ENCODE data around the gene SGCA. TPM values are rescaled to one million over a fixed set of nuclear protein-coding genes. Genes with fewer than 3 reads are reported as not detected.

Gene SGCA
- total and polyA plus RNA-seq, 5 donors from 2014 or later = not detected

- Mint-ChIP-seq H3K9me3 (peaks cover 0 to 2% (median 0%) of the 10 kb centered on the region in 7 donors), H3K27ac (peak overlapping the region; percentile 82 to 95 (median 92)), H3K36me3 (peaks cover 17% of the 10 kb centered on the region), H3K4me1 (peaks cover 0 to 73% (median 29%) of the 10 kb centered on the region in 4 donors), H3K27me3 (no peaks in the 10 kb centered on the region), H3K4me3 (peak overlapping the region; percentile 91 to 94 (median 93))
- no peak for ATAC-seq (ENCODE audit: low read depth in 2 of 2)
- Histone ChIP-seq H3K4me3 (ENCODE audit: low read depth, low read length) (peak overlapping the region; percentile 69), H3K27ac (ENCODE audit: insufficient read depth, low read length, poor library complexity, severe bottlenecking) (peak overlapping the region; percentile 71), H3K4me1 (ENCODE audit: control insufficient read depth, insufficient read depth, low read length, poor library complexity, severe bottlenecking) (peaks cover 70% of the 10 kb centered on the region), H3K9me3 (ENCODE audit: control insufficient read depth in 2 of 2, low read length in 2 of 2) (no peaks in the 10 kb centered on the region), H3K36me3 (ENCODE audit: control insufficient read depth, insufficient read depth, low read length) (peaks cover 21% of the 10 kb centered on the region), H3K27me3 (ENCODE audit: control insufficient read depth, insufficient read depth, low read length) (no peaks in the 10 kb centered on the region)
- no peak for DNase-seq
Observed at GRCh38 chr17:50147841-50148225, 18.0 kb upstream of the SGCA start.

- Mint-ChIP-seq H3K9me3 (peaks cover 0 to 2% (median 0%) of the 10 kb centered on the region in 7 donors), H3K4me1 (peaks cover 0 to 67% (median 25%) of the 10 kb centered on the region in 4 donors), H3K27ac (peak overlapping the region; percentile 82 to 97 (median 87)), H3K36me3 (peaks cover 14% of the 10 kb centered on the region), H3K27me3 (no peaks in the 10 kb centered on the region), H3K4me3 (peak overlapping the region; percentile 91 to 94 (median 93))
- peaks cover 64% of the 10 kb centered on the region for H3K4me1 ChIP-seq (ENCODE audit: control insufficient read depth, insufficient read depth, low read length, poor library complexity, severe bottlenecking)
- H3K9me3 ChIP-seq (ENCODE audit: control insufficient read depth in 2 of 2, low read length in 2 of 2) = no peaks in the 10 kb centered on the region
- peak; percentile 8 to 12 for ATAC-seq (ENCODE audit: low read depth in 2 of 2)
- H3K4me3 ChIP-seq (ENCODE audit: low read depth, low read length) = peak overlapping the region; percentile 69
- peak; percentile 19 to 71 (median 26) for DNase-seq
- H3K36me3 ChIP-seq (ENCODE audit: control insufficient read depth, insufficient read depth, low read length) = peaks cover 16% of the 10 kb centered on the region
- H3K27ac ChIP-seq (ENCODE audit: insufficient read depth, low read length, poor library complexity, severe bottlenecking) = peak overlapping the region; percentile 70
- H3K27me3 ChIP-seq (ENCODE audit: control insufficient read depth, insufficient read depth, low read length) = no peaks in the 10 kb centered on the region
Observed at GRCh38 chr17:50148226-50149090, 17.3 kb upstream of the SGCA start.

- Histone ChIP-seq H3K9me3 (ENCODE audit: control insufficient read depth in 2 of 2, low read length in 2 of 2) (no peaks in the 10 kb centered on the region), H3K27me3 (ENCODE audit: control insufficient read depth, insufficient read depth, low read length) (no peaks in the 10 kb centered on the region), H3K4me1 (ENCODE audit: control insufficient read depth, insufficient read depth, low read length, poor library complexity, severe bottlenecking) (peaks cover 60% of the 10 kb centered on the region), H3K4me3 (ENCODE audit: low read depth, low read length) (peak overlapping the region; percentile 44), H3K27ac (ENCODE audit: insufficient read depth, low read length, poor library complexity, severe bottlenecking) (peak overlapping the region; percentile 70), H3K36me3 (ENCODE audit: control insufficient read depth, insufficient read depth, low read length) (peaks cover 10% of the 10 kb centered on the region)
- peaks cover 0 to 61% (median 25%) of the 10 kb centered on the region in 4 donors for H3K4me1 Mint-ChIP-seq
- peak overlapping the region; percentile 88 to 94 (median 90) for H3K4me3 Mint-ChIP-seq
- H3K27me3 Mint-ChIP-seq = no peaks in the 10 kb centered on the region
- peak in 1 of 3 donors; percentile 38 for DNase-seq
- peak overlapping the region in 2 of 3 donors; percentile 32 to 65 for H3K27ac Mint-ChIP-seq
- peaks cover 0 to 2% (median 0%) of the 10 kb centered on the region in 7 donors for H3K9me3 Mint-ChIP-seq
- H3K36me3 Mint-ChIP-seq = peaks cover 12% of the 10 kb centered on the region
- no peak for ATAC-seq (ENCODE audit: low read depth in 2 of 2)
Observed at GRCh38 chr17:50149091-50149416, 16.8 kb upstream of the SGCA start.

GRCh38 chr17:50149417-50150353 lies 16.1 kb upstream of the SGCA start:
- H3K4me1 Mint-ChIP-seq = peaks cover 0 to 59% (median 27%) of the 10 kb centered on the region in 4 donors
- H3K36me3 ChIP-seq (ENCODE audit: control insufficient read depth, insufficient read depth, low read length) = peaks cover 5% of the 10 kb centered on the region
- H3K36me3 Mint-ChIP-seq = peaks cover 6% of the 10 kb centered on the region
- H3K9me3 Mint-ChIP-seq = peaks cover 0 to 2% (median 0%) of the 10 kb centered on the region in 7 donors
- H3K9me3 ChIP-seq (ENCODE audit: control insufficient read depth in 2 of 2, low read length in 2 of 2) = no peaks in the 10 kb centered on the region
- peak; percentile 24 to 27 for ATAC-seq (ENCODE audit: low read depth in 2 of 2)
- no peaks in the 10 kb centered on the region for H3K27me3 Mint-ChIP-seq
- peak overlapping the region in 2 of 3 donors; percentile 32 to 65 for H3K27ac Mint-ChIP-seq
- peak; percentile 57 to 79 (median 64) for DNase-seq
- peaks cover 55% of the 10 kb centered on the region for H3K4me1 ChIP-seq (ENCODE audit: control insufficient read depth, insufficient read depth, low read length, poor library complexity, severe bottlenecking)
- H3K4me3 ChIP-seq (ENCODE audit: low read depth, low read length) = peak overlapping the region; percentile 44
- H3K27ac ChIP-seq (ENCODE audit: insufficient read depth, low read length, poor library complexity, severe bottlenecking) = peak overlapping the region; percentile 84
- H3K4me3 Mint-ChIP-seq = peak overlapping the region; percentile 88 to 94 (median 90)
- H3K27me3 ChIP-seq (ENCODE audit: control insufficient read depth, insufficient read depth, low read length) = no peaks in the 10 kb centered on the region

DNA sequence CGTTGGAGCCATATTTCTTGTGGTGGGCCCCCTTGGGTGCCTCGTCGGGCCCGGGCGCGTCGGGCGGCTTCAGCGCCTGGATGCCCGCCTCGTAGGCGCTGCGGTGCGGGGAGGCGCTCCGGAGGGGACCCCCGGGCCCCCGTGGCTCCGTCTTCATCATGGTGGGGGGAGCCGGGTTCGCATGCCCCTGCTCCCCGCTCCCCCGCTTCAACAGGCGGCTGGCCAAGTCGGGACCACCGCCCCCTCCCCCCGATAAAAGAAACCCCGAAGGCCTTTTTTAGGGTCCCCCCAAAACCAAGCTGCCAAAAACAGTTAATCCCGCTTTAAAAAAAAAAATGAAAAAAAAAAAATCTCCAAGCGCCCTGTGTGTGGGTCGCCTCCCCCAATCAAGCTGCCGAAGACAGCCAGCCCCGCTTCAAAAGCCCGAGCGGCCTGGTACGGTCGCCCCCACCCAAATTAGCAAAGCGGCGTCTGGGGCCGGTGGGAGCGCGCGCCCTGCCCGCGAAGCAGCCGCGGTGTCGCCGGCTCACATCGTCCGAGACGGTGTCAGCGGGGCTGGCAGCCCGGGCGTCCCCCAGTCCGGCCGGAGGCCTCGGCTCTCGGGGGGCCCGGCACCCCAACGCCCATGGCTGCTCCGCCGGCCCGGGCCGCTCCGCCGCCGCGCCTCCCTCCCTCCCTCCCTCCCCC lies 15.3 kb upstream of the SGCA start, which contains the start of gene PPP1R9B:
Gene PPP1R9B, minus strand, starts transcription at position 324 of the 687 bp plus-strand sequence. Its CDS starts 164 bp downstream, at position 160.
- H3K36me3 ChIP-seq (ENCODE audit: control insufficient read depth, insufficient read depth, low read length) = no peaks in the 10 kb centered on the region
- Mint-ChIP-seq H3K27ac (peak within 1 kb of the TSS; percentile 77 to 94 (median 84)), H3K9me3 (peaks cover 0 to 2% (median 0%) of the 10 kb centered on the region in 7 donors), H3K4me1 (peaks cover 0 to 56% (median 25%) of the 10 kb centered on the region in 4 donors), H3K4me3 (peak within 1 kb of the TSS; percentile 89 to 96 (median 92)), H3K36me3 (peaks cover 1% of the 10 kb centered on the region), H3K27me3 (no peaks in the 10 kb centered on the region)
- ATAC-seq (ENCODE audit: low read depth in 2 of 2) = peak in 1 of 2 donors; percentile 8
- H3K27me3 ChIP-seq (ENCODE audit: control insufficient read depth, insufficient read depth, low read length) = no peaks in the 10 kb centered on the region
- peak within 1 kb of the TSS; percentile 84 for H3K27ac ChIP-seq (ENCODE audit: insufficient read depth, low read length, poor library complexity, severe bottlenecking)
- H3K4me1 ChIP-seq (ENCODE audit: control insufficient read depth, insufficient read depth, low read length, poor library complexity, severe bottlenecking) = peaks cover 49% of the 10 kb centered on the region
- H3K9me3 ChIP-seq (ENCODE audit: control insufficient read depth in 2 of 2, low read length in 2 of 2) = no peaks in the 10 kb centered on the region
- H3K4me3 ChIP-seq (ENCODE audit: low read depth, low read length) = peak within 1 kb of the TSS; percentile 79
- peak in 1 of 3 donors; percentile 13 for DNase-seq

GRCh38 chr17:50151041-50151936 lies 14.5 kb upstream of the SGCA start:
- Mint-ChIP-seq H3K27me3 (no peaks in the 10 kb centered on the region), H3K4me1 (peaks cover 0 to 49% (median 21%) of the 10 kb centered on the region in 4 donors), H3K4me3 (peak overlapping the region; percentile 87 to 96 (median 90)), H3K27ac (peak overlapping the region; percentile 77 to 94 (median 84)), H3K36me3 (no peaks in the 10 kb centered on the region), H3K9me3 (peaks cover 0 to 2% (median 0%) of the 10 kb centered on the region in 7 donors)
- peak overlapping the region; percentile 84 for H3K27ac ChIP-seq (ENCODE audit: insufficient read depth, low read length, poor library complexity, severe bottlenecking)
- H3K36me3 ChIP-seq (ENCODE audit: control insufficient read depth, insufficient read depth, low read length) = no peaks in the 10 kb centered on the region
- DNase-seq = peak; percentile 82 to 93 (median 82)
- peak; percentile 70 to 75 for ATAC-seq (ENCODE audit: low read depth in 2 of 2)
- no peaks in the 10 kb centered on the region for H3K27me3 ChIP-seq (ENCODE audit: control insufficient read depth, insufficient read depth, low read length)
- H3K9me3 ChIP-seq (ENCODE audit: control insufficient read depth in 2 of 2, low read length in 2 of 2) = no peaks in the 10 kb centered on the region
- peak overlapping the region; percentile 79 for H3K4me3 ChIP-seq (ENCODE audit: low read depth, low read length)
- peaks cover 41% of the 10 kb centered on the region for H3K4me1 ChIP-seq (ENCODE audit: control insufficient read depth, insufficient read depth, low read length, poor library complexity, severe bottlenecking)

Data from CD4-positive, CD25-positive, alpha-beta regulatory T cell (primary cell).